Sigmoid colon (tissue), 7 donors: ENCODE data around the gene MPZL2. TPM values are rescaled to one million over a fixed set of nuclear protein-coding genes. Genes with fewer than 3 reads are reported as not detected.

Source experiments
- DNase-seq: peaks from one replicate; pipeline ENCODE4 v3.0.0-alpha.2; 2019
- H3K27ac ChIP-seq, 4 donors: fragments of 200-600 bp; sonication (generic); one replicate each; pipeline ENCODE4 v1.5.1; 2016 to 2019; ENCODE audit warnings: mild to moderate bottlenecking in 1 of 4
- H3K27me3 ChIP-seq, 3 donors: fragments of 200-600 bp; sonication (generic); one replicate each; pipeline ENCODE4 v1.5.1; 2019; ENCODE audit warnings: mild to moderate bottlenecking in 1 of 3
- H3K36me3 ChIP-seq, 4 donors: fragments of 200-600 bp; sonication (generic); one replicate each; pipeline ENCODE4 v1.5.1; 2016 to 2019
- H3K4me1 ChIP-seq, 4 donors: fragments of 200-600 bp; sonication (generic); one replicate each; pipeline ENCODE4 v1.5.1; 2017 to 2019
- H3K4me3 ChIP-seq, 4 donors: fragments of 200-600 bp; sonication (generic); one replicate each; pipeline ENCODE4 v1.5.1; 2017 to 2019; ENCODE audit warnings: mild to moderate bottlenecking in 2 of 4, moderate library complexity in 1 of 4
- H3K9me3 ChIP-seq, 4 donors: fragments of 200-600 bp in 3 of 4; sonication (generic) in 3 of 4; one replicate each; pipeline versions ENCODE4 v1.5.1 to v1.6.1; 2013 to 2019
- EP300 ChIP-seq, 4 donors: sonication (generic); formaldehyde crosslinking; IDR thresholded peaks; one replicate each; pipeline ENCODE4 v1.6.1; 2017; ENCODE audit warnings: antibody characterized with exemption in 4 of 4
- POLR2A ChIP-seq, 2 donors: fragments of 450-650 bp; IDR thresholded peaks; one replicate each; pipeline ENCODE4 v1.6.1; 2016; ENCODE audit warnings: antibody characterized with exemption in 2 of 2, mild to moderate bottlenecking in 2 of 2, moderate library complexity in 2 of 2
- POLR2AphosphoS5 ChIP-seq, 4 donors: sonication (generic); formaldehyde crosslinking; IDR thresholded peaks; one replicate each; pipeline ENCODE4 v1.6.1; 2017; ENCODE audit warnings: antibody characterized with exemption in 4 of 4
- WGBS, 2 donors: extraction: QIAGEN DNeasy Blood & Tissue Kit; methylation state at CpG; one replicate each; pipeline ENCODE4 v1.1.7; 2013; 5-methylcytosine and 5-hydroxymethylcytosine counted together
- intact Hi-C: fragments of 100-400 bp; cut with DNase I; formaldehyde crosslinking; loops from one replicate; pipeline ENCODE4 v1.15.1; 2023
- polyA plus RNA-seq, 3 donors: library from polyadenylated mRNA; stranded (reverse); fragments of 200-250 nt; gene quantifications; one replicate each; pipeline ENCODE4 v1.2.3, GENCODE V29; 2013
- total RNA-seq, 4 donors: library from RNA; depleted of rRNA; stranded (reverse); fragments of >200 nt; gene quantifications; one replicate each; pipeline ENCODE4 v1.1.0, GENCODE V29; 2016
- TF ChIP-seq, protein P1 (sequence below), 4 experiments: fragments of 450-650 bp in 3 of 4; fragments of 200-600 bp in 1 of 4; IDR thresholded peaks; one replicate each; pipeline ENCODE4 v1.5.1; 2016 to 2019; ENCODE audit warnings: antibody characterized with exemption in 4 of 4, mild to moderate bottlenecking in 3 of 4, moderate library complexity in 2 of 4
- donor health status: healthy with polysubstance abuse.
- donor health status: Bipolar disorder and iron deficiency.
- donor health status: healthy.

The MPZL2 gene
- total and polyA plus RNA-seq, 7 donors, result 7.7 to 27.6 (median 9.6) TPM

DNA sequence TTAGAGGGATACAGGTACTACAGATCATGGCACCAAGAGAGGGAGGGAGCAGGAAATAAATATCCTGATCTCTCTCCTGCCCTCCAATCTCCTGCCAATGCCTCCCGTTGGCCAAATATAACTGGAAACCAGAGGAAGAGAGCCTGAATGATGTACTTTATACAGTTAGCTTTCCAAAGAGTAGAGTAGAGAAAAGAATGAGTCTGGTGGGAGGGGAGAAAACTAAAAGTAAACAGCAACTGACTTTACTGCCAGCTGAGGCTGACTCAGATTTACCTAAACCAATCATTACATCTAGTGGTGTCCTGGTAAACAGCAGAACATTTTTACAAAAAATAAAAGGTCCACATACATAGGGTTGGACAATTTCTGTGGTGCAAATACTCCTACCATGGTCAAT, 17.1 kb downstream of the MPZL2 start:
- intact Hi-C loops, result no loop called here
- TF ChIP-seq EP300 (IDR thresholded peaks at IDR 0.05) (no peak), POLR2AphosphoS5 (IDR thresholded peaks at IDR 0.05) (no peak), POLR2A (IDR thresholded peaks at IDR 0.05) (no peak)
- TF ChIP-seq, protein P1, sequence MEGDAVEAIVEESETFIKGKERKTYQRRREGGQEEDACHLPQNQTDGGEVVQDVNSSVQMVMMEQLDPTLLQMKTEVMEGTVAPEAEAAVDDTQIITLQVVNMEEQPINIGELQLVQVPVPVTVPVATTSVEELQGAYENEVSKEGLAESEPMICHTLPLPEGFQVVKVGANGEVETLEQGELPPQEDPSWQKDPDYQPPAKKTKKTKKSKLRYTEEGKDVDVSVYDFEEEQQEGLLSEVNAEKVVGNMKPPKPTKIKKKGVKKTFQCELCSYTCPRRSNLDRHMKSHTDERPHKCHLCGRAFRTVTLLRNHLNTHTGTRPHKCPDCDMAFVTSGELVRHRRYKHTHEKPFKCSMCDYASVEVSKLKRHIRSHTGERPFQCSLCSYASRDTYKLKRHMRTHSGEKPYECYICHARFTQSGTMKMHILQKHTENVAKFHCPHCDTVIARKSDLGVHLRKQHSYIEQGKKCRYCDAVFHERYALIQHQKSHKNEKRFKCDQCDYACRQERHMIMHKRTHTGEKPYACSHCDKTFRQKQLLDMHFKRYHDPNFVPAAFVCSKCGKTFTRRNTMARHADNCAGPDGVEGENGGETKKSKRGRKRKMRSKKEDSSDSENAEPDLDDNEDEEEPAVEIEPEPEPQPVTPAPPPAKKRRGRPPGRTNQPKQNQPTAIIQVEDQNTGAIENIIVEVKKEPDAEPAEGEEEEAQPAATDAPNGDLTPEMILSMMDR (IDR thresholded peaks at IDR 0.05), result no peak
- peaks cover 0 to 6% (median 2%) of the 10 kb centered on the region in 4 donors for H3K4me1 ChIP-seq
- H3K4me3 ChIP-seq, result no peak overlapping the region
- H3K9me3 ChIP-seq, result peaks cover 0 to under 1% (median 0%) of the 10 kb centered on the region in 4 donors
- 54 to 69% methylated on average over 1 of the region's 1 CpG for WGBS, 2 donors
- H3K27ac ChIP-seq, result no peak overlapping the region
- H3K36me3 ChIP-seq, result no peaks in the 10 kb centered on the region
- no peak for DNase-seq
- peaks cover 0 to 25% (median 0%) of the 10 kb centered on the region in 3 donors for H3K27me3 ChIP-seq

DNA sequence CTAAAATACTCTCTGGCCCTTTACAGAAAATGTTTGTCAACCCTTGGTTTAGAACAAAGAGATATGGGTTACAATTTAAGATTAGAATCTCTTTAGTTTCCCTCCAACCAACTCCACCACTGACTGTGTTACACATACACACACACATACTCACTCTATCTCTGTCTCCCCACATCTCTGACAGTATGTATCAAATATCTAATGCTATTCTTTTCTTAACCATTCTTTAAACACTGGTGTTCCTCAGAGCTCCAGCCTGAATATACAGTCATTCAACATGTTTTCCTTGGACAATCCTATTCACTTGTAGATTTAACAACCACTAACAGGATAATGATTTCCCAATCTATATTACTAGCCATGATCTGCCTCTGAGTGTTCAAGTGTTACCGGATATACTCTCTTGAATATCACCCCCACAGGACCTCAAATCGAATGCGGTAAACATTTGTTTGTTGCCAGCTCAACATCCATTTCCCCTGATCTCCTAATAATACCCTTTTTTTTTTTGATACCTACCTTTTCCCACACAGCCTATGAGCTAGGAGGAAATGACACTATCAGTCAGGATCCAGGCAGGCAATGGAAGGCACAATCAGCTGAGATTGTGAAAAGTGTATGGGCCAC, 18.0 kb downstream of the MPZL2 start:
- Histone ChIP-seq H3K4me3 (no peak overlapping the region), H3K36me3 (no peaks in the 10 kb centered on the region), H3K27ac (no peak overlapping the region), H3K4me1 (no peaks in the 10 kb centered on the region), H3K27me3 (peaks cover 0 to 25% (median 0%) of the 10 kb centered on the region in 3 donors), H3K9me3 (no peaks in the 10 kb centered on the region)
- DNase-seq, result no peak
- TF ChIP-seq, protein P1 (IDR thresholded peaks at IDR 0.05), result no peak
- TF ChIP-seq POLR2AphosphoS5 (IDR thresholded peaks at IDR 0.05) (no peak), EP300 (IDR thresholded peaks at IDR 0.05) (no peak), POLR2A (IDR thresholded peaks at IDR 0.05) (no peak)
- WGBS, 2 donors, result 88% methylated on average over 3 of the region's 3 CpGs
- intact Hi-C loops, result no loop called here

DNA sequence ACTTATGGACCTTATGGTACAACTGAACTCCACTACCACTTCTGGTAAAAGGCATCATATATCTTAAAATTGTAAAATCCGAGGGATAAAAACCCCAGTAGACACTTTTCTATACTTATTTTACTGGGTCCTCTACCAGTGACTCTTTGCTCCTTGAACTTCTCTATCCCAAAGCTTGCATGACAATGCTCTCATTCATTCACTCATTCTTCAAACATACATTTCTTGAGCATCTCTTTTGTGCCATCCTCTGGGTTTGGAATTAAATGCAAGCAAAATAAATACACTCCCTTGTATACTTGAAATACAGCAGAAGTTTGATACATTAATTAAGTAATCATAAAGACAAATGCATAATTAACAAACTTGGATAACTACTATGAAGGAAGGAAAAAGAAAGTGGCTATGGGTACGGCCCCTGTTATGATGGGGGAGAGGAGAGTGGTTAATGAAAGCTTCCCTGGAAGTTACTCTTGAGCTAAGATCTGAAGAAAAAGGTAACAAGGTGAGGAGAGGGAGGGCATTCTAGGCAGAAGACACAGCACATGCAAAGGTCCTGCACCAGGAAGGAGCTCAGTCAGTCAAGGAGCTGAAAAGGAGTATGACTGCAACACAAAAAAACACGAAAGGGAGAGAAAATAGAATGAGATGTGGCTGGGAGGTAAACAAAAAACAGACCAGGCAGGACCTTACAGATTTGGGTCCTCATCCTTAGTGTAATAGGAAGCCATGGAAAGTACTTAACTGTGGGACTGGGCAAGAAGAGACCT, 19.9 kb downstream of the MPZL2 start:
- Histone ChIP-seq H3K4me1 (no peaks in the 10 kb centered on the region), H3K27ac (no peak overlapping the region), H3K36me3 (no peaks in the 10 kb centered on the region), H3K4me3 (no peak overlapping the region), H3K27me3 (peaks cover 0 to 24% (median 0%) of the 10 kb centered on the region in 3 donors), H3K9me3 (no peaks in the 10 kb centered on the region)
- no peak for DNase-seq
- TF ChIP-seq, protein P1 (IDR thresholded peaks at IDR 0.05), result no peak
- no peak for TF ChIP-seq POLR2A (IDR thresholded peaks at IDR 0.05)
- intact Hi-C loops, result no loop called here
- WGBS, 2 donors, result 73 to 90% methylated on average over 3 of the region's 3 CpGs

DNA sequence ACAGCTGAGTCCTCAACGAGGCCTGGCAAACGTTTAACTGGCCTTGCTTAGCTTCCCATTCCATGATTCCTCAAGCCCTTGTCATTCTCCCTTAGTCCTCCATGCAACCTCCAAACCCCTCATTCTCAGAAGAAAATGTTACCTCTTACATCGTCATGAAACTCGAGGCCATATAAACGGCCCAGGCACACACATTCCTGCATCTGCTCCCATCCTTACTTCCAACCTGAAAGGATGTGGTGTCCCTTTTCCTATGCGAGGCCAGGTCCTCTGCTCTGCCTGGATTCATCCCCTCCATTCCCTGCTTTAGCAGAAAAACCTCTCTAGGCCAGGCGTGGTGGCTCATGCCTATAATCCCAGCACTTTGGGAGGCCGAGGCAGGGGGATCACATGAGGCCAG, 20.9 kb downstream of the MPZL2 start:
- TF ChIP-seq POLR2A (IDR thresholded peaks at IDR 0.05) (no peak), EP300 (IDR thresholded peaks at IDR 0.05) (no peak), POLR2AphosphoS5 (IDR thresholded peaks at IDR 0.05) (no peak)
- TF ChIP-seq, protein P1 (IDR thresholded peaks at IDR 0.05), result no peak
- no peak for DNase-seq
- H3K27me3 ChIP-seq, result peaks cover 0 to 17% (median 0%) of the 10 kb centered on the region in 3 donors
- H3K9me3 ChIP-seq, result no peaks in the 10 kb centered on the region
- intact Hi-C loops, result no loop called here
- 77 to 83% methylated on average over 8 of the region's 8 CpGs for WGBS, 2 donors
- no peaks in the 10 kb centered on the region for H3K4me1 ChIP-seq
- no peaks in the 10 kb centered on the region for H3K36me3 ChIP-seq
- H3K27ac ChIP-seq, result no peak overlapping the region
- no peak overlapping the region for H3K4me3 ChIP-seq
